ELF-1 (cell line): Measurements from ENCODE around the gene GNG8.

ENCODE experiments used
- DNase-seq: peaks from one replicate; pipeline ENCODE4 v3.0.0-alpha.2; 2016; ENCODE audit warnings: low read depth, low spot score

GNG8 gene

GRCh38 chr19:46602392-46603194 is 33.4 kb downstream of the GNG8 start:
- no peak for DNase-seq

DNA sequence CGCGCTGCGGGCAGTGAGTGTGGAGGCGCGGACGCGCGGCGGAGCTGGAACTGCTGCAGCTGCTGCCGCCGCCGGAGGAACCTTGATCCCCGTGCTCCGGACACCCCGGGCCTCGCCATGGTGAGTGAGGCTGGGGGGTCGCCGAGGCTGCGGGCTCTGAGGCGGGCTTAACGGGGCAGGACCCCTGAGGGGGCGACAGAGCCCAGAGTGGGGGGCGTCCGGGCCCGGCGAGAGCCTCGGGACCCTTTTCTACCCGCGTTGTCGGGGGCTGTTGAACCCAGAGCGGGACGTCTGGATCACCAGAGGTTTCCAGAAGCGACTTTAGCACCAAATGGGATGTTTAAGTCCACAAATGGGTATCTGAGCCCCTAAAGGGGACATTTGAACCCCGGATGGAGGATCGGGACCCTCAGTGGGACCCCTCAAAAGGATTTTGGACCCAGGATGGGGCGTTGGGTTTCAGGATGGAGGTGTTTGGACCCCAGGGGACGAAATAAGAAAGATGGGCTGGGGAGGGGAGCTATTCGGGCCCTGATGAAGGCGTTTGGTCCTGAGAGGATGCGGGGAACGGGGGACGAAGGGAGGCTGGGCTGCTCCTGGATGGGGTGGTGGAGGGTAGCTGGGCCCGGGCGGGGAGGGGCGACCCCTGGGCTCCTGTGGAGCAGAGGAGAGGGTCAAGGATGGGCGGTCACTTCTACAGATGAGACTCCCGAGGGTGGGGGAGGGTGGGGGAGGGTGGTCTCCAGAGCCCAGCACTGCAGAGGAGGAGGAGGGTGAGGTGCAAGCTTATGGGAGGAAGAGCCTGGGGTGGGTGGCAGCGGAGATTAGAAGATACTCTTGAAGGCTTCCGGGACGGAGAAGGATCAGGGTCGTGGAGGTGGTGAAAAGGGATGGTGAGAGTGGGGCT is 34.4 kb downstream of the GNG8 start, which contains the start of gene CALM3:
Gene CALM3 (plus strand): TSS at position 13 of the 907 bp plus-strand sequence. CDS start 105 bp downstream, at position 118.
- no peak for DNase-seq

- DNase-seq, result peak; percentile 99
Measured at GRCh38 chr19:46600384-46601317, 35.4 kb downstream of the GNG8 start.

DNA sequence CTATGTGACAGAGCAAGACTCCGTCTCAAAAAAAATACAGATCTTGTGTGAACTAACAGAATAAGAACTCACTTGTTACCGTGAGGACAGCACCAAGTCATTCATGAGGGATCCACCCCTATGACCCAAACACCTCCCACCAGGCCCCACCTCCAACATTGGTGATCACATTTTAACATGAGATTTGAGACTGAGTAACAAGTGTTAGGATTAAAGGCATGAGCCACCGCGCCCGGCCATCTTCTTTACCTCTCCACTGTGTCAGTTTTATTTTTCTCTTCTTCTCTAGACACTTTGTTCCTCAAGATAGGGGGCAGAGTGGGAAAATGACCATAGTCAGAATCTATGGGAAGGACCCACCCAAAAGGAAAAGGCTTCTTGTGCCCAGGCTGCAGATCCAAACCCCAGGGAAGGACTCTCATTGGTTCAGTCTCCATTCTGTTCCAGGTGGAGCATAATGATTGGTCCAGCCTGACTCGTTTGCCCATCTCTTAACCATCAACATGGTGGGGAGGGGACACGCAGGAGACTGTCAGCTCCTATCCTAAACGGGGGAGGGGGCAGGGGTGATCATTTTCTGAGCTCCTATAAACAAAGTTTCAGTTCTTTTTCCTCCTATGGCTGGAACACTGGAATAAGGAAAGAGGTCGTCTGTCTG is 36.2 kb downstream of the GNG8 start:
- DNase-seq, result no peak

- no peak for DNase-seq
Measured at GRCh38 chr19:46598372-46598917, 37.6 kb downstream of the GNG8 start.

- DNase-seq, result no peak
Measured at GRCh38 chr19:46596008-46596407, 40.0 kb downstream of the GNG8 start.

- no peak for DNase-seq
Measured at GRCh38 chr19:46591870-46592269, 44.1 kb downstream of the GNG8 start.

- no peak for DNase-seq
Measured at GRCh38 chr19:46591254-46591653, 44.7 kb downstream of the GNG8 start.

GRCh38 chr19:46587861-46588260 is 48.1 kb downstream of the GNG8 start:
- DNase-seq, result no peak

DNA sequence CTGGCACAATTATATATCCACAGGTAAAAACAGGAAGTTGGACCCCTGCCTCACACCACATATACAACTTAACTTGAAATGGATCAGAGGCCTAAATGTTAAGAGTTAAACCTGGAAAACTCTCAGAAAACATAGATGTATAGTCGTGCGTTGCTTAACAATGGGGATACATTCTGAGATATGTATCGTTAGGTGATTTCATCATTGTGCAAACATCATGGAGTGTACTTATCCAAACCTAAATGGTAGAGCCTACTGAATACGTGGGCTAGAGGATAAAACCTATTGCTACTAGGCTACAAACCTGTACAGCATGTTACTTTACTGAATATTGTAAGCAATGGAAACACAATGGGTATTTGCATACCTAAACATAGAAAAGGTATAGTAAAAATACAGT is 49.7 kb downstream of the GNG8 start:
- DNase-seq, result no peak

DNA sequence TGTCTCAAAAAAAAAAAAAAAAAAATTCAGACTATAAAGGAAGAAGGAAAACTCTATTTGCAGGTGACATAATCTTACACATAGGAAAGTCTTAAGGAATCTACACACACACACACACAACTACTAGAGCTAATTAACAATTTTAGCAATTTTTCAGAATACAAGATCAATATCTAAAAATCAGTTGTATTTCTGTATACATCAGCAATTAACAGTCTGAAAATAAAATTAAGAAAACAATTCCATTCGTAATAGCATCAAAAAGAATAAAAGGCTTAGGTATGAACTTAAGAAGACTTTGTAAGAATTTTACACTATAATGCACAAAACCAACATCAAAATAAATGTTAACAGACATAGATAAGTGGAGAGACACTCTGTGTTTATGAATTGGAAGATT is 50.5 kb downstream of the GNG8 start:
- DNase-seq, result no peak
